Measurements from ENCODE around the gene SH3TC1.

SH3TC1 gene

DNA sequence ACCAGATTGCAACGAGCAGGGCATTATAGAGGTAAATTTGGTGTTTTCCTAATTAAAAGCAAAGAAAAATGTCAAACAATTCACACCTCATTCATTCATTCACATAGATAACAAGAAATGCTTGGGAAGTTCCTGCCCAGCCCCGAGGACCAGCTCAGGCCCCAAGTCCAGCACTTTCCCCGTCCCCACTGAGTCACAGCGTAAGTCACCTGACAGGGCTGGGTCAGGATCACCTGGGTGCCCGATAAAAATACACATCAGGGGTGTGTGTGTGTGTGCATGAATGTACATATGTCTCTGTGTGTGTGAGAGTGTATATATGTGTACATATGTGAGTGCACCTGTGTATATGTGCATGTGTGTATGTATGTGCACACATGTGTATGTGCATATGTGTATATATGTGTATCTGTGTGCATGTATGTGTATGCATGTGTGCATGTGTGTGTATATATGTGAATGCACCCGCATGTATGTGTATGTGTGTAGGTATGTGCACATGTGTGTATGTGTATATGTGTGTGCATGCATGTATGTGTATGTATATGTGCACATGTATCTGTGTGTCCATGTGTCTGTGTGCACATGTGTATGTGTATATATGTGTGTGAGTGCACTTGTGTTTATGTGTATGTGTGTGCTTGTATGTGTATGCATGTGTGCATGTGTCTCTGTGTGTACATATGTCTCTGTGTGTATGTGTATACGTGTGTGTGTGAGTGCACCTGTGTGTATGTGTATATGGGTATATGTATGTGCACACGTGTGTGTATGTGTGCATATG lies 18.6 kb upstream of the SH3TC1 start:
- DNase-seq (ENCODE audit: low read depth, low spot score): no peak

DNA sequence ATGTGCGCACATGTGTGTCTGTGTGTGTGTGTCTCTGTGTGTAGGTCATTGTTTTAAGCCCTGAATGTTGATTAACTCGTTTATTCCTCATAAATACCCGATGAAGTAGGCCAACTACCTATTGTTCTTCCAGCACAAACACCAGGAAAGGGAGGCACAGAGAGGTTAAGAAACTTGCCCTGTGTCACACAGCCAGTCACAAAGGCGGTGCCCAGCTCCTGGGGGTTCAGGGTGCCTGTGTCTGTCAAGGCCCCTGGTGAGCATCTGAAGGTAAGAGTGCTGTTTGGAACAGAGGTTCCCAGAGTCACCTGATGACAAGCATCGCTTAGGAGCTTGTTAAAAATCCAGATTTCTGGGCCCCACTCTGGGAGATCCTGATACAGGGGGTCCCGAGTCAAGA lies 18.0 kb upstream of the SH3TC1 start:
- DNase-seq (ENCODE audit: low read depth, low spot score): no peak

DNA sequence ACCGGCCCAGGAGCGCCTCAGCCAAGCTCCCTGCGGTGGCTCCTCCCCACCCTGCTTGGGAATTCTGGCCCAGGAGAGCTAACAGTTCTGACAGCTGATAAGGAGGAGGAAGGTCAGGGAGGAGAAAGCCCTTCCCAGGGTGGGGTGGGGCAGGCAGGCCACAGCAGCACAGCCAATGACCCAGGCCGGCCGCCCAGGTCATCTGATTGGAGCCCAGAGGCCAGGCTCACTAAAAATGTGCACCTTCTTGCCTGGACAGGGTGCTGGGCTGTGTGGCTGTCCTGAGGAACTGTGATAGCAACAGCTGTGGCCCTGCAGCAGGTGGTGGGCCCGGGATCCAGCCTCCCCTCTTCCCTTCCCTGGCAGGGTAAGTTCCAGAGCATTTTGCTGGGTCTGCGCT lies 17.2 kb upstream of the SH3TC1 start:
- no peak for DNase-seq (ENCODE audit: low read depth, low spot score)

DNA sequence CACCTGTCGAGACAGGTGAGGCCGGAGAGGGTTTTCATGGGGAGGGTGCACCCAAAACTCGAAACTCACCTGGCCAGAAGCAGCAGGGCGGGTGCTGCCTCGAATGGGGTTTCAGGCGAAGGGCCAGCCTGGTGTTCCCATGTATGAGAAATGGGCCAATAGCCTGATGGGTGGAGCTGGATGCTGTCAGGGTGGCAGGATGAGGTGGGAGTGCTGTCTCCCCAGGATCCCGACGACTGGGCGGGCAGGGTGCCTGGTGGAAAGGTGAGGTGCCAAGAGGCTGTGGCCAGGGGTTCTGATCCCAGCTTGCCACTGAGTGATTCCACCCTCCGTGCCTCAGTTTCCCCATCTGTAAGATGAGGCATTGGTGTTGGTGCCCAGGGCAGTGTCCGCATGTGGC lies 16.8 kb upstream of the SH3TC1 start:
- no peak for DNase-seq (ENCODE audit: low read depth, low spot score)

DNA sequence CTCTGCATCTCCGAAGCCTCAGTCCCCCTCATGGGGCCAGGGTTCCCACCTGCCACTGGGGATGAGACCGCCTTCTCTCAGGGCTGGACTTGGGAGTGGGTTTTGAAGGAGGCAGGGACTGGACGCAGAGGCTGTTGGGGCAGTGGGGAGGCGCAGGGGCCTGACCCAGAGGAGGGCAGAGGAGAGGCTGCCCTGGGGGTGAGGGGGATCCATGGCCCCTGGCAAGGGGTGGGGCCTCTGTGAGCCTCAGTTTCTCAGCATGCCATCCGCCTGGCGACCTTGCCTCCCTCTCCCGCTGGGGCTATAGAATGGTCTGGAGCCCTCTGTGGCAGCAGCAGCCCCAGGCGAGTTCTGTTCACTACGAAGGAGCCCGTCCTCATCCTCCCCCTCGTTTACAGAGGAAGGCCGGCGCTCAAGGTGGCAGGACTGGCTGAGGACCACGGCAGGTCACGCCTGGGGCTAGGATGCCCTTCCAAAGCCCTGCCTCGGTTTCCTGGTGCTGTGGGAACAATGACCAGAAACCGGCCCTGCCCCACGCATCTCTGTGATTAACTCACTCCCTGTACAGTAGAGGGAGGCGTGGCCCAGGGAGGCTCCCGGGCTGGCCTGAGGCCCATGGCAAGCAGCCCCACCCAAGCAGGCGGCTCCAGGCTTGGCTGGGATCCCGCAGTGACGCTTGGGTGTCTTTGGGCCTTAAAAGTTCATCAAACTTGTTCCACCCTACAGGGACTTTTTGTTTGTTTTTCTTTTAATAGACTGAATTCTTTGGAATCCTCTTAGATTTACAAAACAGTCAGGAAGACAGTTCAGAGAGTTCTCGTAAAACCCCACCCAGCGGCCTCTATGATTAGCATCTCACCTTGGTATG lies 16.0 kb upstream of the SH3TC1 start:
- no peak for DNase-seq (ENCODE audit: low read depth, low spot score)

DNA sequence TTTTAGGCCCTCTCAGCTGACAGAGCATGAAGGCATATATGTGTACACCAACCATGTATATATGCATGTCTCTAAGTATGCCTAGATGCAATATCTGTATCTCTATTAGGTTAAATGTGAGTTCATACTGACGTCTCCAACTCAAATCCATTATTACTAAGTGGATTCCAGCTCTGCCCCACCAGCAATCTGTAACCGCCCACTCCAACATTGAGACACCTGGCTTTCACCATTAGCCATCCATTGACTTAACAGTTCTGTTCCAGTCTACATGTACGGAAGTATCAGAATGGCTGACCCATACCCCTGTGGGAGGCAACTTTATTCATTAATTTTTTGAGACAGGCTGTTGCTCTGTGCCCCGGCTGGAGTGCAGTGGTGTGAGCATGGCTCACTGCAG lies 15.0 kb upstream of the SH3TC1 start:
- DNase-seq (ENCODE audit: low read depth, low spot score): no peak

DNA sequence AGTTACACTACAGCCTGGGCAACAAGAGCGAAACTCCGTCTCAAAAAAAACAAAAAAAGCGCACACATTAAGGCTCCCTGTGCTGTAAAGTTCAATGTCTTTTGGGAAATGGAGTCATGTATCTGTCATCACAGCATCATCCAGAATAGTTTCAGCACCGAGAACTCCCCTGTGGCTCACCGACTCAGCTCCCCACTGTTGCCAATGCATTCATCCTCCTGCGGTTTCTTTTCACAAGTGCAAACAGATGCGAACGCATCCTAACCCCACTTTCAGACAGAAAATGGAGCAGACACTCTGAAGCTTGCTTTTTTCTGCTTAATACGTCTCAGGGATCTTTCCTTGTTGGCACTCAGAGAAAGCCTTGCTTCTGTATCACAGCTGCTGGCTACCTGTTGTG lies 13.8 kb upstream of the SH3TC1 start:
- DNase-seq (ENCODE audit: low read depth, low spot score): no peak

DNA sequence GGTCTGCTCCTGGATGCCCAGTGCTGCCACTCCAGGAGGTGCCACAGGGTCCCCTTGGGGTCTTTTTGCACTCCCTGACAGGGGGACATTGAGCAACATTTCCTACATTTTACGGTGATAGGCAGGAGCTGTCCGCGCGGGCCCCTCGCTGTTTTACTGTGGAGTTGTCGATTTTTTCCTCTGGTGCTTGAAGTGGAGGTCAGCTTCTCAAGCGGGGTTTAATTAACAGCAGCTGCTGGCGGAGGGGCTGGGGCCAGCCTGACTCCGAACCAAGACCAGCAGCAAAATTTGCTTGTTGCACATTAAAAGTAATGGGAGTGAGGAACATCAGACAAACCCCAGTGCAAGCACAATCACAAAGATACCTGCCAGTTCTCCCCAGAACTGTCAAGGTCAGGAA lies 13.2 kb upstream of the SH3TC1 start:
- DNase-seq (ENCODE audit: low read depth, low spot score): no peak

DNA sequence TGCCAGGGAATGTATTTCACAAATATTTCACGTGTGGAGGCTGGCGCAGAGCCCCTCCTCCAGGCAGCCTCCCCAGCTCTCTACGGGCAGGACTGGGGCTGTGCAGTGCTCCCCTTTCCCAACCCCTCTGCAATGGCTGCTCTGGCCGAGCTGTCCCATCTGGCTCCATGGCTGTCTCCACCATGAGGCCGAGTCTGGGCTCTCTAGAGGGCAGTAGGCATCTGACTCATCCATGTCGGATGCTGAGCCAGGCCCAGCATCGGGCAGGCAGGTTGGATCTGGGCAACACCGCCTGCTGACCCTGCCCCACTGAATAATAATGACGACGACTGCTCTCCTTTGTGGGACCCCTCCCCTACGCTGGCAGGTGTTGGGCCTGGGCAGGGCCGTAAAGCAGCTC lies 11.0 kb upstream of the SH3TC1 start:
- DNase-seq (ENCODE audit: low read depth, low spot score): no peak

DNA sequence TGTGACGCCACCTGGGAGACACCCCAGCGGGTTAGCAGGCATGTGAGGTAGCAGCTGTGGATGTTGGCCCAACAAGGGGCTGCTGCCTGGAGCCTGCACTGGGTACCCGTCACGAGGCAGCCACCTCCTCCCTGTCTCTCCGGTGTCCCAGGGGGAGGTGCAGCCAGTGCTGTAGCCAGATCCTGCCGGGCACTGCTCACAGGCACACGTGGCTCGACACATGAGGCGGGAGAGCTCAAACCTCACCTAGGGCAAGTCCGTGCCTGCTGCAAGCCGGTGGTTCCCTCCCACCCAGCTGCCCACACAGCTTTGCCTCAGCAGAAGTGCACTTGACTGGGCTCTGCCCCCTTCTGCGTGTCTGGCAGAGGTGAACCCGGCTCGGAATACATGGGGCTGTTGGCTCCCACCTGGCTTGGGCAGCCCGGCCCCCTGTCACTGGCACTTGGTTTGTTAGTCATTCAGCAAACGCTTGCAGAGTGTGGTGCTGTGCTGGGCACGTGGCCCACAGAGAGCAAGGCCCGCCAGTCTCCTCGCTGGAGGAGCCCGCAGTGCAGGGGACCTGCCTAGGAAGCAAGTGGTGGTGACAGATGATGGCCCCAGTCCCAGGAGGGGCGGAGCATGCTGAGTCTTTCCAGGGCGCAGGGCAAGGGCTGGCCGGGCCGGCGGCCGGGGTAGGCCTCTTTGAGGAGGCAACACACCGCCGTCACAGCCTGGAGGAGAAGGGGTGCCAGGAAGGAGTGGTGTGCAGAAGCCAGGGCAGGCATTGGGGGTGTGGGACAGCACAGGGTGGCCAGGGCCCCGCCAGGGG lies 10.1 kb upstream of the SH3TC1 start:
- DNase-seq (ENCODE audit: low read depth, low spot score): no peak

DNA sequence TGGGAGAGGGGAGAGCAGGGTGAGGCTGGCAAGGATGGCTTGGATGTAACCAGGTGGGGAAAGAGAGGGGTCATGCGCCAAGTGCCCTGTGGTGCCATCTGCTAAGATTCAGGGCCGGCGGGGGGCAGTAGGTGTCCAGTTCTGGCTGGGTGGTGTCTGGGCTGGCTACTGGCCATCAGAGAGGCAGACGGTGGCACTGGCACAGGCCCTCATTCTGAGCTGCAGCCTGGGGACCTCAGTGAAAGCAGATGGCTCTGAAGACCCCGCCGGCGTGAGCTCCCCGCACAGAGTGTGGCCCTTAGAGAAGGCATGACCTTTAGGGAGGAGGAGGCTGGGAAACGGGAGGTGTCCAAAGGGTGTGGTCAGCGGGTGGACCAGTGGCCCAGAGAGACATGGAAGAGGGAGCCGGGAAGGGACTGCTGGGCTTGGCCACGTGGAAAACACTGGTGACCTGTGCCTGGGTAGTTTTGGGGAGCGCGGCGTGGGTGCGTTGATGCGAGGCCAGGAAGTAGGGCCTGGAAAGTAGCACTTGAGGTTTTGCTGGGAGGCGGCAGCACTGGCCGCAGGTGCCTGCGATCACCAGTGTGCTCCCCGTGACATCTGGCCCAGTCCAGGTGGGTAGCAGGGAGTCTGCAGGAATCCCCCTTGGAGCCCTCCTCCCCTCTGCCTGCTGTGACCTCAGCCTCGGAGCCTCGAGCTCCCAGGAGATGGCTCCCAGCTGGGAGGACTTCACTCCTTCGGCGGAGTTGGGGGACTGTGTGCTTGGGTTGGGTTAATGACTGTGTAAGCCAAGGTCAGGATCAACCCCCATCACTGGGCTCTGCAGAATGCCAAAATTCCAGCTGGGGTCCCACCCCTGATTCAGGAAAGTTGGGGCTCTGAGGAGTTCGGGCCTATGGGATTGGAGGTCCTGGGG lies 9.3 kb upstream of the SH3TC1 start:
- DNase-seq (ENCODE audit: low read depth, low spot score): no peak

DNA sequence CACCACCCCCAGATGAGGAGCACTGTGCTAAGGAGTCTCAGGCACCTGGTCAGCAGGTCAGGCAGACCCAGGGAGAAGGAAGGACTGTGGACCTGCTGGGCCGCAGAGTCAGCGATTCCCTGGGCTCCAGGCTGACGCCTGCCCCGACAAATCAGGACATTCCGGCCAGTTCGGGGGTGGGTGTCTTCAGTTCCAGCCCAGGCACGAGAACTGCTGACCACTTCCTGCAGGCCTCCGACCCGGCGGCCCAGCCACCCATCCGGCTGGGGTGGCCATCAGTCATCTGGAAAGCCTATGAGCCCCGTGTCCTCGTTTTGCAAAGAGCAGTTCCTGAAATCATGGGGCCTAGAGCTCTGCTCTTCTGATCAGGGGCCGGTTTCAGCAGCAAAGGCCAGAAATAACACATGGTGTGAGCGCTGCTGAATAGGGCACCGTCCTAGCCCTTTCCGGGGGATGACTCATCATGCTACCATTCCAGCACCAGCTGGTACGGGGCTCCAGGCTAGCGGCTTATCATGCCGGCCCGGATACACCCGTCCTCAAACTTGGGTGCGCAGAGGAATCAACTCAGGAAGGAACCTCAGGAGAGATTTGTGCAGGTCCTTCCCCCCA lies 7.8 kb upstream of the SH3TC1 start:
- DNase-seq (ENCODE audit: low read depth, low spot score): no peak

DNA sequence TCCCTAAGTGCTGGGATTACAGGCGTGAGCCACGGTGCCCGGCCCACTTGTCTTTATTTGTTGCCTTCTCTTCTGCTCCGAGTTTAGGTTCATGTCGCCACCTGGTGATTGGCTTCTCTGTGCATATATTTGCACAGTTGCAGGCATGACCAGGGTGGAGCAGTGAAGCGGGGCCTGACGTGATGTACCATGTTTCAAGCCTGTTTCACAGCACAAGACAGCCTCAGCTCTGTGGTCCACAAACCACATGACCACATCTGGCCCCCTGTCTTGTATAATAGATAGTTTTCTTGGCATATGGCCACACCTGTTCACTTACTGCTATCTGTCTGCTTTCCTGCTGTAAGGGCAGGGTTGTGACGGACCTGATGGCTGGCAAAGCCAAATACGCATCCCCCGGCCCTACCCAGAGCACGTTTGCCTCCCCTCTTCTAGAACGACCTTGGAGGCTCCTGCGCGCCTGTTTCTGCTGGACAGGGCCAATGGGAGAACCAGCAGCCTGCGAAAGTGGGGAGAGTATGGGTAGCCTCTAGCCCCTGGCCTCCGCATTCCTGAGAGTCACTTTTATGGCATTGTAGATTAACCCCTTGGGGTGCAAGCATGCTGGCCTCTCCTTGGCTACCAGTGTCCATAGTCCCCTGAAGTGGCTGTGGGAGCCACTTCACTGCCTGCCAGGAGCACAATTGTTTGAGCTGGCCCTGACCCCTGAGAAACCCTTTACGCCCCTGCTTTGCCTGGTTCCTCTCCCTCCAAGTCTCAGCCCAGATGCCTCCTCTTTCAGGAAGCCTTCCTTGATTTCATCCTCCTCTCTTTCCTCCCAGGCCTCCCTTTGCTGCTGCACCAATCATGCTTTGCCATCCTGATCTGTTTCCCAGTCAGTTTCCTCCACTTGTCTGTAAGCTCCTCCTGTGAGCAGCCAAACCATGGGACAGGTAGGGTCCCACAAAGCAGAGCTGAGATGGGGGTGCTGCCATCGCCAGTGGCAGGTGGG lies 6.0 kb upstream of the SH3TC1 start:
- no peak for DNase-seq (ENCODE audit: low read depth, low spot score)

DNA sequence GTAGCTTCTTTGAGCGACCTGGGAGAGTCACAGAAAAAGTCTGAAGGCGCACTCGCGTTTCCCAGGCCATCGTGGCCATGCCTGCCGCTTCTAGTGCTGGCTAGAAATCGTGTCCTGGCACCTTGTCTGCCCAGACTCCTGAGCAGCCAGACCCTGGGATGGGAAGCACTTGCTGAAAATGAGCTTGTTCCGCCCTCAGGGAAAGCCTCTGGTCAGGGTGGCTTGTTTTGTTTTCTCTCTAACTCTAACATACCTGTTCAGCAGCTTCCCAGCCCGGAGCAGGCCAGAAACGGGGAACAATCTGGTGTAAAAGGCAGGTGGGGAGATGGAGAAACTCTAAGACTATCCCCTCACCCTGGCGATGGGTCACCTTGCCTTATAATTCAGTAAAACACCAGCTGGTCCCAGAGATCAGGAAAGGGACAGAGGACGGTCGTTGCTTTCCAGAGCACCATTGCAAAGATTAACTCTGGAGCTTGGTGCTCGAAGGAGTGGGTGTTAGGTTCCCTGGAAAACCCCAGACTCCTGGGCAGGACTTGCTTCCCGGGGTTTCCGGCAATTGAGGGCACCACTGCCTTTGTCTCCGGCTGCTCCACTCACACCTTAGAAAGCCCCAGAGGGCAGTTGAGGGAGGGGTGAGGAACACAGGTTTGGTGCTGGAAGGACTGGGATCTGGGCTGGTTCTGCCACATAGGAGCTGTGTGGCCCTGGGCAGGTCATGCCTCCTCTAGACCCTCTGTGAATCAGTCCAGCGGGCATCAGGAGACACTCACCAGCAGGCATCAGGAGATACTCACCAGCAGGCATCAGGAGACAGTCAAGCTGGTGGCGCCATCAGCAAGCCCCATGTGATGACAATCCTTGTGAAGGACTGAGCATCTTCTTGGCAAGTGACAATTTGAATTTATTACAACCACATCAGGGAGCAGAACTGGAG lies 4.5 kb upstream of the SH3TC1 start:
- DNase-seq (ENCODE audit: low read depth, low spot score): no peak

DNA sequence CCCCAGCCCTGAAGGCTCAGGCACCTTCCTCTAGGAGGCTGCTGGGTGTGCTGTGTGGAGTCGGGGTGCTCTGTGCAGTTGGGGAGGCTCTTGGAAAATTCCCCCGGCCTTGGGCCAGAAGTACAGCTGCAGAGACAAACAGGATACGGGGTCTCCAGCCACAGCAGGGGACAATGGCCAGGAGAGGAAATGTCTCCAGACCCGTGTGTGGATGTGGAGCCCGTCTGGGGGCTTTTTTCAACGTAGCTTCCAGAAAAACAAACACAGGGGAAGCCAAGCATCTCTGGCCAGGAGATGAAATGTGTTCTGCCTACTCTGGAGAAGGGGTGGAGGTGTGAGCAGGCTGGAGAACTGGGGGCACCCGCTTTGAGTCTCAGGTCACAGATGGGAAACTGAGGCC lies 3.7 kb upstream of the SH3TC1 start:
- DNase-seq (ENCODE audit: low read depth, low spot score): no peak

DNA sequence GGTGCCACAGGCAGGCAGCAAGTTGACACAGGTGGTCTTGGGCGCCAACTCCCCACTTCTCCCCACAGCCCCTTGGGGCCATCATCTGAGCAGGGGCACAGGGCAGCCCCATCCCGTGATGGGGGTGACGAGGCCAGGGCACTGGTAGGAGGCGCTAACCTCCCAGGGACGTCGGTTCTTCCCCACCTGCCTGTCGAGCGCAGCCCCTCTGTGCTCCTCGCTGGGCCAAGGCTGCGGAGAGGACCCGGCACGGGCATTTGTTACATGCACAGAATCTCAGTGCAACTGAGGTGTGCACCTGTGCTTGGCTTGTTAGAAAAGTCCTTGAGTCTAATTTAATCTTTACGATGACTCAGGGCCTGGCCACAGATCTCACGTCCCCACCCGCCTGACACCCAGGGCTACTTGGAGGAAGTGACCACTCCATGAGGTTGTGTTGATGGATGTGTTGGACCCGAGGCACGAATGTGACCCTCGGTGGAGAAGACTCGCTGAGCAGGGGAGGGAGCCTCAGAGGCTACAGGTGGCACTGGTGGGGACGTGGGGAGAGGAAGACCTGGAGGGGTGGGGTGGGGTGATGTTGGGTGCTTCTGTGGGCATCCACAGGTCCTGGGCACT lies 3.1 kb upstream of the SH3TC1 start:
- no peak for DNase-seq (ENCODE audit: low read depth, low spot score)

DNA sequence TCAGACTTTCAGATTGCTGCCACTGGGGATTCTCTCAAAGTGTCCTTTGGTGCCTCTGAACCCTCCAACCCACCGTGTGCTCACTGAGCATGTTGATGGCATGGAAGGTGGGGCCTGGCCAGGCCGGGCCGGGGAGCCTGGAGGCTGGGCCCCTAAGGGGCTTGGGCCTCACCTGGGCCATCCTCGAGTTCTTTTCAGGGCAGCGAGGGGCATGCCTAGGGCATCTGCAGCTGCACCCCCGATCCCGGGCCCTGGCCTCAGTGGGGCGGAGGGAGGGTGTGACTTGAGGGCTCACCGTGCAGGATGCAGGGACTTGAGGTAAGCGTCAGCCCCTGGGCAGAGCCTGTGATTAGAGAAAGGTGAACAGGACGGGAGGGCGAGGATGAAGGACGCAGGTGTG lies 1.6 kb upstream of the SH3TC1 start:
- no peak for DNase-seq (ENCODE audit: low read depth, low spot score)

Data from activated CD4-positive, CD25-positive, alpha-beta regulatory T cell treated with anti-CD3 and anti-CD28 coated beads, Interleukin-2, amount 50 U/mL, for 16 hours (primary cell).